Dermis microvascular lymphatic vessel endothelial cell (primary cell): ENCODE data around the gene CST1. TPM values are rescaled to one million over a fixed set of nuclear protein-coding genes. Genes with fewer than 3 reads are reported as not detected.
"Not testable (repeated sequence)": the region's sequence is repeated elsewhere in the genome, so short reads cannot be mapped to it uniquely, and the experiment has no call there.

Experiments
- DNase-seq, 2 donors: peaks; one replicate each; pipeline versions ENCODE4 v3.0.0 to v3.0.0-alpha.2; 2010; ENCODE audit warnings: low read depth in 2 of 2
- total RNA-seq: library from RNA; depleted of rRNA; stranded (reverse); fragments of >200 nt; gene quantifications from 2 replicates; pipeline ENCODE4 v1.2.1, GENCODE V29; 2014

The CST1 gene
- total RNA-seq = not detected in 2 replicates

- DNase-seq = not testable (repeated sequence)
These were observed at the start of gene CST1 for GRCh38 chr20:23750786-23751185. Gene CST1 (minus strand): TSS chr20:23750935. CDS start chr20:23750866, 69 bp downstream.

- DNase-seq = peak in 1 of 2 donors; percentile 25
These were observed 48.6 kb upstream of the CST1 start for GRCh38 chr20:23799216-23799847.

- DNase-seq = no peak
These were observed 44.8 kb upstream of the CST1 start for GRCh38 chr20:23795526-23795925.

- no peak for DNase-seq
These were observed 44.1 kb upstream of the CST1 start for GRCh38 chr20:23794841-23795240.

- DNase-seq = no peak
These were observed 43.3 kb upstream of the CST1 start for GRCh38 chr20:23794065-23794464.

- no peak for DNase-seq
These were observed 32.7 kb upstream of the CST1 start for GRCh38 chr20:23783447-23783846.

GRCh38 chr20:23782366-23782983, 31.7 kb upstream of the CST1 start:
- DNase-seq = peak in 1 of 2 donors; percentile 23

- DNase-seq = not testable (repeated sequence)
These were observed 27.9 kb upstream of the CST1 start for GRCh38 chr20:23778676-23779075.

GRCh38 chr20:23777380-23777779, 26.6 kb upstream of the CST1 start:
- not testable (repeated sequence) for DNase-seq

- DNase-seq = no peak
These were observed 25.5 kb upstream of the CST1 start for GRCh38 chr20:23776067-23776771.

GRCh38 chr20:23774081-23774480, 23.3 kb upstream of the CST1 start:
- no peak for DNase-seq

GRCh38 chr20:23773579-23773978, 22.8 kb upstream of the CST1 start:
- no peak for DNase-seq

GRCh38 chr20:23773127-23773526, 22.4 kb upstream of the CST1 start:
- no peak for DNase-seq

- no peak for DNase-seq
These were observed 21.3 kb upstream of the CST1 start for GRCh38 chr20:23772074-23772473.

- DNase-seq = no peak
These were observed 19.6 kb upstream of the CST1 start for GRCh38 chr20:23770384-23770783.

GRCh38 chr20:23768520-23768919, 17.8 kb upstream of the CST1 start:
- DNase-seq = not testable (repeated sequence)

GRCh38 chr20:23766531-23766930, 15.8 kb upstream of the CST1 start:
- no peak for DNase-seq

GRCh38 chr20:23765578-23765977, 14.8 kb upstream of the CST1 start:
- DNase-seq = no peak

- DNase-seq = not testable (repeated sequence)
These were observed 13.9 kb upstream of the CST1 start for GRCh38 chr20:23764630-23765029.

GRCh38 chr20:23763345-23763744, 12.6 kb upstream of the CST1 start:
- DNase-seq = no peak

- no peak for DNase-seq
These were observed 8.7 kb upstream of the CST1 start for GRCh38 chr20:23759306-23759940.

GRCh38 chr20:23756792-23757191, 6.1 kb upstream of the CST1 start:
- DNase-seq = not testable (repeated sequence)
